GM21723 (cell line): ENCODE data around the gene ACTR2.
A peak's percentile ranks its signal among the peaks of the same experiment; 100 is the strongest.
"Not testable (repeated sequence)": the region's sequence is repeated elsewhere in the genome, so short reads cannot be mapped to it uniquely, and the experiment has no call there.

Experiments used
- ATAC-seq: cut with Tn5 transposase; IDR thresholded peaks from one replicate; pipeline ENCODE4 v1.9.1; 2021; ENCODE audit warnings: mild to moderate bottlenecking, moderate library complexity; ENCODE audit not compliant: unreplicated experiment

The ACTR2 gene

GRCh38 chr2:65311049-65311448 lies 83.4 kb downstream of the ACTR2 start:
- no peak for ATAC-seq

- ATAC-seq = no peak
Observed at GRCh38 chr2:65311596-65311995, 84.0 kb downstream of the ACTR2 start.

GRCh38 chr2:65313126-65313953 lies 85.7 kb downstream of the ACTR2 start:
- ATAC-seq = no peak

GRCh38 chr2:65313954-65314256 lies 86.3 kb downstream of the ACTR2 start:
- no peak for ATAC-seq

GRCh38 chr2:65314801-65315441 lies 87.3 kb downstream of the ACTR2 start:
- ATAC-seq = no peak

- no peak for ATAC-seq
Observed at GRCh38 chr2:65316072-65316471, 88.4 kb downstream of the ACTR2 start.

GRCh38 chr2:65317351-65317750 lies 89.7 kb downstream of the ACTR2 start:
- not testable (repeated sequence) for ATAC-seq

GRCh38 chr2:65317841-65318240 lies 90.2 kb downstream of the ACTR2 start:
- ATAC-seq = no peak

GRCh38 chr2:65319072-65319673 lies 91.5 kb downstream of the ACTR2 start:
- no peak for ATAC-seq

- no peak for ATAC-seq
Observed at GRCh38 chr2:65319674-65320041, 92.0 kb downstream of the ACTR2 start.

GRCh38 chr2:65320042-65320725 lies 92.6 kb downstream of the ACTR2 start:
- ATAC-seq = peak; percentile 62
